Pulmonary artery endothelial cell (primary cell): ENCODE measurements around the gene SIDT1. TPM values are rescaled to one million over a fixed set of nuclear protein-coding genes. Genes with fewer than 3 reads are reported as not detected.

ENCODE experiments used
- DNase-seq: peaks from one replicate; pipeline ENCODE4 v3.0.0-alpha.2; 2011; ENCODE audit warnings: low read depth, low spot score
- total RNA-seq: library from RNA; depleted of rRNA; stranded (reverse); fragments of >200 nt; gene quantifications from 2 replicates; pipeline ENCODE4 v1.2.3, GENCODE V29; 2014

Gene SIDT1
- total RNA-seq = not detected in 2 replicates

GRCh38 chr3:113531826-113532697 is at the start of gene SIDT1:
SIDT1 (plus strand) TSS chr3:113532555; CDS start chr3:113533022, 467 bp downstream.
- DNase-seq = no peak

- no peak for DNase-seq
Observed at GRCh38 chr3:113485161-113485609, 47.2 kb upstream of the SIDT1 start.

DNA sequence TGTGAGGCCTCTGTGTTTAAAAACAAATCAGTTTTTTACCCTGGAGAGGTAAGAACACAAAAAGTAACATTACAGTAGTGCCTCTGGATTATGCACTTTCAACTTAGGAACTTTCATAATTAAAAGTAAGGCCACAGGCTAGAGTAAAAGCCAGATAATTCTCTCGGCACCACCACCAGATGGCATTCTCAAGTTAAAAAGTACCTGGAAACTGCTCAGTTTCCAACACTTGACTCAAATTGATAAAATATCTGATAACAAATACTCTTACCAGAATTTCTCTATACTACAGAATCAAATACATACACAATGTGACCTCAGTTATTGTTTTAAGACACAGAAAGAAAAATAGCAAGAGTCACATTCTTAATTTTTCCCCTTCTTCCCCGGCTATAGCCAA is 37.3 kb upstream of the SIDT1 start:
- DNase-seq = peak; percentile 24

GRCh38 chr3:113496924-113497323 is 35.4 kb upstream of the SIDT1 start:
- DNase-seq = no peak

DNA sequence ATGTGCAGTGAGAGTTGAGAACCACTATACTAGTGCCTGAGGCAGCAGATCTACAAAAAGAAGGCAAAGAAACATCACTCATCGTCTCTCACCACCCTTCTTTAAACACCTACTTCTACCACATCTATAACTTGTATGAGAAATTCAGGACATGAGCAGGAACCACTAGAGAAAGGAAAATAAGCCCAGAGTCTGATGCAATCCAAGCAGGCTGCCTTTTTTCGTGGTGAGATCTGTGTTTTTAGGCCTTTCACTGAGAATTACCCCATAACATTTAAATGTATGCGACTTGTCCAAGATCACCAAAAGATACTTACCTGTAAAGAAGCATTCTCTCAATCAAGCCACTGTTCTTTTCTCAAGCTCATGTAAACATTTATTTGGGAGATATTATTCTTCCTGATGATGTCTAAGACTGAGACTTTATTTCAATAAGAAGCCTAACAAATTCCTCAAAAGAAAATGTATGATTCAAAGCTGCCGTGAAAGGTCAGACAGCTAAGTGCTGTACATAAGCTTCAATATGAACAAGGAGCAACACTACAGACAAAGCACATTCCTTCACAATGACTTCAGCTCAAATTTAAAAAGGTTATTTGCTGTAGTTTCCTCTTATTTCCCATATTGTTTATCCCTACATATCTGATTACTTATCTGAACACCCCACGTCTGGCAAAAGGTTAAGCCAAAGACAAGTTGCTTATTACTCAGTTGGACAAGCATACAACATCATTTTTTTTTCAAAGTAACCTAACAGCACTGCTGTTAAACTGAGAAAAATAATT is 33.9 kb upstream of the SIDT1 start:
- DNase-seq = peak; percentile 72

GRCh38 chr3:113499081-113499480 is 33.3 kb upstream of the SIDT1 start:
- DNase-seq = no peak

DNA sequence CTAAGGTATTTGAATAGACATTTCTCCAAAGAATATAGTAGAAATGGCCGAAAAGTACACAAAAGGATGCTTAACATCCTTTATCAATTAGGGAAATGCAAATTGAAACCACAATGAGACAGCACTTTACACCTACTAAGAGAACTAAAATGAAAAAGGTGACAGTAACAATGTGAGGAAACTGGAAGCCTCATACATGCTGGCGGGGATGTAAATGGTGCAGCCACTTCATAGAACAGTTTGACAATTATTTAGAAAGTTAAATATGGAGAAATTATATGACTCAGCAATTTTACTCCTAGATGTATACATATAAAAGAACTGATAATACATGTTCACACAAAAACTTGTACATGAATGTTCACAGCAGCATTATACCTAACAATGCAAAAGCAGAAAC is 30.8 kb upstream of the SIDT1 start:
- DNase-seq = no peak

DNA sequence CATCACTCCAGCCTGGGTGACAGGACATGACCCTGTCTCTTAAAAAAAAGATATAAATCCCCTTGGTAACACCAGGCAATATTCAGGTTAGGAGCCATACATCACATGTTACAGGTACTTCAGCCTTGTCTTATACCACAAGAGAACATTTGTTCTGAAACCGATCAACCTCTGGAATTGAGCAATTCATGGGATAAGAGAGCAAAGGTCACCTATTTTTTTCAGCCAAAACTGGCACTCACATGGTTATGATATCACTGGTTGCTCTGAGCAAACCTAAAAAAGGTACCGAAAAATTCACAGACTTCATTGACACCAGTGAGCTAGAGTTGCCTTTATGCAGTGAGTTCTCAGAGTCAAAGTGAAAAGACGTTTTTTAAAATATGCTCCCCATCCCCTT is 26.5 kb upstream of the SIDT1 start:
- no peak for DNase-seq

DNA sequence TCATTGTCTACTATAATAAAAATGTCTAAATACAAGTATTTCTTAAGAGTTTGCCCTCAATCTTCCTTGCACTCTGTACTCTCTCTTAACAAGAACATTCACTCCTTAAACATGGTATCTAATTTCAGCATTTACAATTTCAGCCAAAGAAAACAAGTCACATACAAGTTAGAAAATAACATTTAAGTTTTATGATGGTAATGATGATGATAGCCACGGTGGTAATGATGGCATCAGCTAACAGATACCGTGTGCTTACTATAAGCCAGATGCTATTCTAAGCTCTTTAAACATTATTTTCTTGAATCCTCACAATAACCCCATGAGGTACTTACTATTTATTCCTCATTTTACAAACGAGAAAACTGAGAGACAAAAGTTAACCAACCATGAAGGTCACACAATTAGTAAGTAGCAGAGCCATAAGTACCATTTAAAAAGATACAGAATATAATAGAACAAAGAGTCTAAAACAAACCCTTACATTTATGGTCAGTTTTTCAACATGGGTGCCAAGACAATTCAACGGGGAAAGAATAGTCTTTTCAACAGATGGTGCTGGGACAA is 24.8 kb upstream of the SIDT1 start:
- DNase-seq = no peak

DNA sequence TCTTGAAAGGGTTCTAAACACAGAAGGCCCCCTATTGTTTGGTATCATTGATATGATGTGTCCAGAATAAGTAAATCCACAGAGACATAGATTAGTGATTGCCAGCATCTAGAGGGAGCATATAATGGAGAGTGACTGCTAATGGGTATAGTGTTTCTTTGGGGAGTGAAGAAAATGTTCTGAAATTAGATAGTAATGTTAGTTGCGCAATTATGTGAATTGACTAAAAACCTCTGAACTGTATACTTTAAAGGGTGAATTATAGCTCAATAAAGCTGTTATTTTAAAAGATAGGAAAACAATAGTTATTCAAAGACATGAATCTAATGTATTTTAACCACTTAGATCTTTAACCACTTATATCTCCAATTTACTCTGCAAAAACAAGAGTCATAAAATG is 23.4 kb upstream of the SIDT1 start:
- no peak for DNase-seq

DNA sequence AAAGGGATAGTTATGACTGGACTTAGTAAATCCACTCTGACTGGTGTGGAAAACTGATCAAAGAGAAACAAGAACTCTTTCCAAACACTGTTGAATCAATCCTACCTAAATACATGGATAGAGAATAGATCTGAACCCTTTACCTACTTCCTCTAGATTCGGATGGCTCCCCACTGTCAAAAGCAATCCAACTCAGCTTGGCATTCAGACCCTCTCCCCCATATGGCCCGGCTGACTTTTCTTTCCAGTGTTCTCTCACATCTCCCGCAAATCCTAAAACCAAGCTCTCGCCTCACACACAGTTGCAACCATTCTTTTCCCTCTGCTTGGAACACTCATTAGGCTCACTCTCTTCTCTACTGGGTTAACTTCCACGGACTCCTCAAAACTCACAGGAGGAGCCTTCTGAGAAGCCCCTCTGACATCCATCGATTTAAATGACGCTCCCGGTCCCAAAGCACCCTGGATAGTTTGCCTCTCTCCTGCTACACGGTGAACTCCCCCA is 18.0 kb upstream of the SIDT1 start:
- DNase-seq = no peak

GRCh38 chr3:113516115-113516505 is 16.2 kb upstream of the SIDT1 start:
- no peak for DNase-seq

- DNase-seq = no peak
Observed at GRCh38 chr3:113521981-113522380, 10.4 kb upstream of the SIDT1 start.

DNA sequence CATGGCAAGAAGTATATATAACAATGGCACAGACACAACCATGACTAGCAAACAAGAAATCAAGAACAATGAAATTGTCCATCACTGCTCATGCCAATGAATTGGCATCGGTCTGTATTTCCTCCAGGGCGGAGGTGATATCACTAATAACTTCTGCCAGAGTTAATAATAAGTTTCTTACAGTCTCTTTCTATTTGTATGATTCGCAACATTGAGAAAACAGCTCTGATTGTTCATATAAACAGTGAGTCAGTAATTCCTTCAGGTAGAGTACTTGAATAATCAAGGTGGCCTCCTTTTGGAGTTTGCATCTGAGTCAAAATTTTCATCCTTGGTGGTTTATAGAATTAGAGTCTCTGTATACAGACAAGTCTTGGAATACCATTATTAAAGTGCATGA is 9.1 kb upstream of the SIDT1 start:
- DNase-seq = no peak

GRCh38 chr3:113532698-113533533 is 561 bp downstream of the SIDT1 start:
- no peak for DNase-seq

DNA sequence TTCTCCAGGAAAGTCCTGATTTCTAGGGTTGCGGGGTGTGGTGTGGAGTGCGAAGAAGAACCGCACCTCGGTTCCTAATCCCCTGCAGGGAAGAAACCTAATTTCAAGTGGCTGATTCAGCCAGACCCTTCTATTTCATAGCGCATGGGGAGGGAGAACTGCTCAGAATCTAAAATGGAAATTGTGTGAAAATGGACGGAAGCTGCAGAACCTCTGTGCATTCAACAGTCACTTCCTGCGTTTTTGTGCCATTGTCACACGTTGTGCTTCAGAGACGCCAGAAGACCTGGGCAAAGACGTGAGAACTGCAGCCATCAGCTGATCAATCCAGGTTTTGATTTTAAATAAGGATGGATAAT is 1.2 kb downstream of the SIDT1 start:
- no peak for DNase-seq

- DNase-seq = no peak
Observed at GRCh38 chr3:113534365-113534764, 2.0 kb downstream of the SIDT1 start.

GRCh38 chr3:113535898-113536297 is 3.5 kb downstream of the SIDT1 start:
- no peak for DNase-seq

GRCh38 chr3:113536627-113537101 is 4.3 kb downstream of the SIDT1 start:
- peak; percentile 26 for DNase-seq

DNA sequence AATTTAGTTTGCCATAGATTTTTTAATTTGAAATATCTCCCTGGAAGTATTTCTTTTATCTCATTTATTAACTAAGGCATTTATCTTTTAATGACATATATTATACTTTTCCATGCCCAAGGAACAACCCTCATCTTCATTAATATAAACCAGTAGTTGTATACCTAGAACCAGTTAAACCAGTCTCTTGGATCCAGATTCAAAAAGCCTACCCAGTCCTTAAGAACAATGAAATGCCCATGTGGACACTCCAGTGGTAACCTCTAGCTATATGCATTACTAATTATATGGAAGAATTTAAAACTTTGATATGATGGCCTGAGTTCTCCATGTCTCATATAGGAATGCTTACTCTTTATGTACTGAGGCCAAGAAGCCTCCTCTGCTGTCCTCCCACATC is 4.8 kb downstream of the SIDT1 start:
- DNase-seq = no peak

GRCh38 chr3:113541519-113541918 is 9.2 kb downstream of the SIDT1 start:
- no peak for DNase-seq
